ENCODE data around the gene RPS17.
A peak's percentile ranks its signal among the peaks of the same experiment; 100 is the strongest.
"Not testable (repeated sequence)": the region's sequence is repeated elsewhere in the genome, so short reads cannot be mapped to it uniquely, and the experiment has no call there.

RPS17 gene

DNA sequence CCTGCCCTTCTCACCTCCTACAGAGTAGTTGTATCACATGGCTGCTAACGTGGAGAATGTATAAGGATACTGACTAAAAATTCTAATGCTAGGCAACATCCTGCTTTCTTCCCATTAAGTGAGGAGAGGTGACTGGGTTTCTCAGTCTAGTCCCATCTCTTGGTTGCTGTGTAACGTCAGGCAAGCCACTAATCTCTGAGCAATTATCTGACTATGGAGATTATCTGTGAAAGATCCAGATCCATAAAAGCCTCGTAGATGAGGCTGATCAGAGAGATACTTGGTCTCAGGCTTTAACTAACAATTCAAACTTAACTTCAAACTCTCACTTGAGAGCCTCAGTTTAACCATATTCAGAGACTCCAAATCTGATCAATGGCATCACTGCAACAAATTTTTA, 4.7 kb upstream of the RPS17 start:
- no peak for DNase-seq

DNA sequence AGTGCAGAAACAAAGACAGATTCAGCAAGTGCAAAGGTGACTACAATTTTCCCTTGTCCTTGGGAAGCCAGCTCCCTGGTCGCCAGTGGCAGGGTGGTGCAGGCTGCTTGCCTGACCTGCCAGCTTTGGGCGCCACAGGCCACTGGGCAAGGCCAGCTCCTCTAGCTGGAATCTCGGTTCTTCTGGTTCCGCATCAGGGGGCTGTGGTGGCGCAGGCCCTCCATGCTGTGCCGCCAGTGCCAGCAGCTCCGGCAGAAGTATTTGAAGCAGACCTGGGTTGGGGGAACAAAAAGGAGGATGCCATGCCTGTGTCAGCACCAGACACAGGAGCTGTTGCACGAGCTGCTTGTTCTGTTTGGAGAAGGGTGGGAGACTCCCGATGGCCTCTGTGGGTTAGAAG, 4.2 kb upstream of the RPS17 start:
- peak; percentile 50 for DNase-seq

DNA sequence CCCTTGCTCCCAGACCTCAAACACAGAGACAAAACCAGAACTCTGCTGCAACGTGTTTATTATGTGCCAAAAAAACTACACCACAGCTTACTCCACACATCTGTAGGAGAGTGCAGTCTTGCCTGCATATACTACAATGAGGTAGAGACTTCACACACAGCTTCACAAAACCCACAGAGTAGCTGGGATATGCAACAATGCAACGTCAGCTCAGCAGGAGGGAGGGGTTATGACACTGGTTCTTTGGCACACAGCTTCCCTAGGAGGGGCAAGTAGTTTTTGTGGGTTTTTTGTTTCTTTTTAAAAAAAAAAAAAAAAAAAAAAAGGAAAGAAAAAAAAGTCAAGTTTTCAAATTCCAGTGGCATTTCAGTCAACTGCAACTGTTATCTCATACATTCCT, 2.9 kb upstream of the RPS17 start:
- peak; percentile 38 for DNase-seq

DNA sequence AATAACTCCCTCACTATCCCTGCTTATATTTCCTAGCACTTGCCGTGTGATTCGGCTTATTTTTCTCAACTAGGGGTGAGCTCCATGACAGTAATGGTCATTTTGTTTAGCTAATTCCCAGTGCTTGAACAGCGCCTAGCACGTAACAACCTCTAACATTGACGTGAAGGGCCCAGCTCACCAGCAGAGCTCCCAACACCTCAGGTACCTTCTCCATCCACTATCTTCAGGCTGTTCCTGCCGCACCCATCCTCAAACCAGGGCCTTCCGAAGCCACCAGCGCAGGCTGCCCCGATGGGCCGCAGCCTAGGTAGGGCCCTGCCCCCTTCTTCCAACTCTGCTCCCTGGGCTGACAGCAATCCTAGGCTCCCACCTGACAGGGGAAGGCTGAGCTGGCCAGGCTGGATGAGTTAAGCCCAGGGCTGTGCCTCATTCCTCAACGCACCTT, 751 bp upstream of the RPS17 start:
- peak; percentile 62 for DNase-seq

DNA sequence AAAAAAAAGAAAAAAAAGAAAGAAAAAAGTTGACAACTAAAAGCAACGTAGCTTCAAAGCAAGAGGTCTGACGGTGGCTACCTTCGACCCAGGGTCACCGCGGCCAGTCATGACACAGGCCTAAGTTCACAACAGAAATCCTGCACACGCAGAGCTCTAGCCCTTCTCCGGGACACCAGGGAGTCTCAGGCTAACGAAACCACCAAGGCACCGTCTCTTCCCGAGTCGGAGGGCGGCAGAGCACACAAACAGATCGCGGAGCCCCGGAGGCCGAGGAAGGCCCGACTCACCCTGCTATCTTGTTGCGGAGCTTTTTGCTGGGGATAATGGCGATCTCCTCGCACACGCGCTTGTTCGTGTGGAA, 584 bp downstream of the RPS17 start:
- DNase-seq, result no peak

DNA sequence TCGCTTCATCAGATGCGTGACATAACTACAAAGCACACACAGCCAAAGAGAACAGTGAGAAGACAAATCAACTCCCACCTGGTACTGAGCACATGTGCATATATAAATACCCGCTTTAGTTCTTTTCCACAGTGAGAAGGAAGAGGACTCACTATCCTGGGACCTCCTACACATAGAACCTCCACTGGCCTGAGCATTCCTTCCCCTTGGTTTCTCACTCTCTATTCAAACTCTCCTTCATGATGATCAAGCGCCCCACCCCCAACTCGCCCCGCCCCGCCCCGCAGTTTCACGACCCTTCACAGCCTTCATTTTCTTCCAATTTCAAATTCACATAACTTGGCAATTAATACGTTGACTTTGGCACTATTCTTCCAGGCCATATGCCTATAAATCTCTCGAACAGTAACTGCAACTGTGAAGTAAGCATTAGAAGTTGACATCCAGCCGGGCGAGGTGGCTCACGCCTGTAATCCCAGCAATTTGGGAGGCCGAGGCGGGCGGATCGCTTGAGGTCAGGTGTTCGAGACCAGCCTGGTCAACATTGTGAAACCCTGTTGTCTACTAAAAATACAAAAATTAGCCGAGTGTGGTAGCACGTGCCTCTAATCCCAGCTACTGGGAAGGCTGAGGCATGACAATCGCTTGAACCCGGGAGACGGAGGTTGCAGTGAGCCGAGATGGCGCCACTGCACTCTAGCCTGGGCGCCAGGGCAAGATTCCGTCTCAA, 1.1 kb downstream of the RPS17 start:
- DNase-seq, result peak; percentile 41

DNA sequence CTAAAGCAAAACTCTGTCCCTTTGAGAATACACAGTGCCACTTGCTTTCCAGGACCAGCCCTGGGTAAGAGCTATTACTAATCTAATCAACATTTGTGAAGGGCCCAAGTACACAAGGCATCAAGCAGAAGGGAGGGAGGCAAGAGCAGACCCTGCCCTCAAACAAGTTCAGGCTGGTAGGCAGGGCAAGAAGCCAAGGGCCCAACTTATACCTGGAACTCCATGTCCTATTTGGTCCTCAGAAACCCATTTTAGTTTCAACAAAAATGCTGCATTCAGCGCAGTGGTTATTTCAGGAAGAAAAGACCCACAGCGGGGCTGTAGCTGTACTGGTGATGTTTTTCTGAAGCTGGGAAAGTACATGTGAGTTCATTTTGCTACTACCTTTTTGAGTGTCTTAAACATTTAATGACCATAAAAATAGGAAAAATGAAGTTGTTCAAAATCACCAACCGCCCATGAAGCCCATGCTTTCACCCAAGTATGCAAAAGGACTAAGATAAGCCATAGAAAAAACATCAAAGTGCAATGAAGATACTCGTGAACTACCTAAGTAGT, 2.8 kb downstream of the RPS17 start:
- peak; percentile 16 for DNase-seq

DNA sequence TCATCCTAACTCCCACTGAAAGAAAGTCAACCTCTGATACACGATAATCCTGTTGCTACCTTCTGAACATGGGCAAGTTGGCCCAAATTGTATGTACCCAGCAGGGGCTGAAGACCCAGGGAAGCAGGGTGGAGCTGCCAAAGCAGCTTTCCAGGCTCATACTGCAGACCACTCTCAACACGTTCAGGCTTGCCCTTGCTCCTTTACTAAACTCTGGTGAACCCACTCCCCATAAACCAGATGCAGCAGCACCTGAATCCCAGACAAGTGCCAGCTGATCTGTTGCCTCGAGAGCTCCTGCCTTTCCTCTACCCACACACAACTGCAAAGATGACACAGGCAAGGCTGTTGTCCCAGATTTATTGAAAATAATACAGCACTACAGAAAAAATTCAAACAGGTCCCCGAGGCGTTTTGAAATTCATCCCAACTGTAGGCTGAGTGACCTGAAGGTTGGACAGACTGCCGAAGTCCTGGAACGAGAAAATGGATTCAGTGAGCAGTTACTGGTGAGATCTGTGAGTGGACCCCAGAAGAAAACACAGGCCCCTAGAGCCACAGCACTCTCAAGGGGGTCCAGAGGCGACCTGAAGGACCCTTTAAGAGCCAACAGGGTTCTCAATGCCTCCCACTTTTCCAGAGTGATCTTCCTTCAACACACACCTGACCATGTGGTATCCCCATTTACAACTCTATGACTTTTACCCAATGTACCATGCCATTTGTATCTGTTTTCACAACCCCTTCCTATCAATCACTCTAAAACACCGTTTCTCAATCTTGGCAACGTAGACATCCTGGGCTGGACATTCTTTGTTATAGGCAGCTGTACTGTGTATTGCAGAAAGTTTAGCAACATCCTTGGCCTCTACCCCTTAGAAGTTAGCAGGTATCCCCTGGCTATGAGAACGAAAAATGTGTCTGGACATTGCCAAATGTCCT, 3.6 kb downstream of the RPS17 start:
- peak; percentile 26 for DNase-seq

DNA sequence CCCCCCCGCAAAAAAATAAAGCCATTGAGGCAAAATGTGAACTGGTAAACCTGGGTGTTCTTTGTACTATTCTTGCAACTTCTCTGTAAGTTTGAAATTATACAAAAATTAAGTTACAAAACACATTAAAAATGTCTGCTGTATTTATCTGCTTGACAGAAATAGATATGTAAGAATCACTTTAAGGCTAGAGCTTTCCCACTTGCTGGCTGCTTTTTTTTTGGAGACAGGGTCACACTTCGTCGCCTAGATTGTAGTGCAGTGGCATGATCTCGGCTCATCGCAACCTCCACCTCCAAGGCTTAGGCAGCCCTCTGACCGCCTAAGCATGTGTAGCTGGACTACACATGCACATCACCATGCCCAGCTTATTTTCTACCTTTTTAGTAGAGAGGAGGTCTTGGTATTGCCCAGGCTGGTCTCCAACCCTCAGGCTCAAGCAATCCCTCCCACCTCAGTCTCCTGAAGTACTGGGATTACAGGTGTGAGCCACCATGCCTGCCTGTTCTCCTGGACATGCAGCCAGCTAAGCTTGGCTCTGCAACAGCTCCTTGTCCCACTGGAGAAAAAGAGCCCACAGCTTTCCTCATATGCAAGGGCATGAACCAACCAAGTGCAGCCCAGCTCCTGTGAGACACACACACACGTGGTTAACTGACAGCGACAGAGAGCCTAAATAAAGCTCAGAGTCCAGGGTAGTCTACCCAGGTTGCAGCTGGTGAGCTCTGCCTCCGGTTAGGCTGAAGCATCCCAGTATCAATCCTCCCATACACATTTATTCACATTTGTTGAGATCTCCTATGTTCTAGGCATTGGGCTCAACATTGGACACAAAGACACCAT, 4.5 kb downstream of the RPS17 start:
- peak; percentile 51 for DNase-seq

DNA sequence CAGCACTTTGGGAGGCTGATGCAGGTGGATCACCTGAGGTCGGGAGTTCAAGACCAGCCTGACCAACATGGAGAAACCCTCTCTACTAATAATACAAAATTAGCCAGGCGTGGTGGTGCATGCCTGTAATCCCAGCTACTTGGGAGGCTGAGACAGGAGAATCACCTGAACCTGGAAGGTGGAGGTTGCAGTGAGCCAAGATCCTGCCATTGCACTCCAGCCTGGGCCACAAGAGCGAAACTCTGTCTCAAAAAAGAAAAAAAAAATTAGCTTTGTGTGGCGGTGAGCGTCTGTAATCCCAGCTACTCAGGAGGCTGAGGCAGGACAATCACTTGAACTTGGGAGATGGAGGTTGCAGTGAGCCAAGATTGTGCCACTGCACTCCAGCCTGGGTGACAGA, 5.1 kb downstream of the RPS17 start:
- DNase-seq, result peak; percentile 6

DNA sequence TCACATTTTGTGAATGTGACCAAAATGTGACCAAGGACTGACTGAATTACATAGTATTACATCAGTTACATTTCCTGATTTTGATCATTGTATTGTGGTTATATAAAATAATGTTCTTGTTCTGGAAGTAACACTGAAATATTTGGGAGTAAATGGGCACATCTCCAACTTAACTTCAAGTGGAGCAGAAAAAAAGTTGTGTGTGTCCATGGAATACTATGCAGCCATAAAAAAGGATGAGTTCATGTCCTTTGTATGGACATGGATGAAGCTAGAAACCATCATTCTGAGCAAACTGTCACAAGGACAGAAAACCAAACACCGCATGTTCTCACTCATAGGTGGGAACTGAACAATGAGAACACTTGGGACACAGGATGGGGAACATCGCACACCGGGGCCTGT, 5.8 kb downstream of the RPS17 start:
- DNase-seq, result not testable (repeated sequence)

DNA sequence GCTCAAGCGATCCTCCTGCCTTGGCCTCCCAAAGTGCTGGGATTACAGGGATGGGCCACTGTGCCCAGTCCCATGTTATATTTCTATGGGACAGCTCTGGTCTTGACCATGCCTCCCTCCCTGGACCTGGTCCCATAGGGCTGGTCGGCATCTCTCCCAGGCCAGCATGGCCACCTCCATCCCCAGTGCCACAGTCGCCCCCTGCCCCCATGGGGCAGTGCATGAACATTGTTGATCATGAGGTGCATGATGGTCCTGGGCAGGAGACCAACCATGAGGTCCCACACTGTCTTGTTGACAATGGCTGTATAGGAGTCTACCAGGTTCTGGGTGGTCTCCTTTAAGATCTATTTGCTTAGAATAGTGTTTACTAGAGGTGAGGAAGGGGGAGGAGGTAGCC, 6.5 kb downstream of the RPS17 start:
- DNase-seq, result peak; percentile 44

DNA sequence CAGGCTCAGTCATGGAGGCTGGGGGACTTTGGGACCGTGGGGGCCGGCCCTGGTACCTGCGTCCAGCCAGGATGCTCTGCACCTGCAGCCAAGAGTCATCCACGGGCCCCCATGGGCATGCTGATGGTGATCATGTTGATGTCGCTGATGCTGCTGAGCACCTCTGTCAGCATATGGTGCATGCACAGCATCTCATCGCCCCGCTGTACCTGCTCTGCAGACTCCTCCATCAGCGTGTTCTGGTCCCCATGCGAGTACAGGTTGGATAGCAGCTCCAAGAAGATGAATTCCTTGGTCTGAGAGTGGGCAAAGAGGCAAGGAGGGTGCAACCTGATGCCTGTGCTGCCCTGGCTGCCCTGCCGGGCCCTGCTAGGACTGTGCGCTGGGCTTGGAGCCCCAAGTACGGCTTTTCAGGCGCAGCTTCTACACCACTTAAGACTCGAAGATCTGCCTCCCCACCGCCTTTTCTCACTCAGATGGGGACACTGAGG, 7.2 kb downstream of the RPS17 start:
- DNase-seq, result peak; percentile 57

DNA sequence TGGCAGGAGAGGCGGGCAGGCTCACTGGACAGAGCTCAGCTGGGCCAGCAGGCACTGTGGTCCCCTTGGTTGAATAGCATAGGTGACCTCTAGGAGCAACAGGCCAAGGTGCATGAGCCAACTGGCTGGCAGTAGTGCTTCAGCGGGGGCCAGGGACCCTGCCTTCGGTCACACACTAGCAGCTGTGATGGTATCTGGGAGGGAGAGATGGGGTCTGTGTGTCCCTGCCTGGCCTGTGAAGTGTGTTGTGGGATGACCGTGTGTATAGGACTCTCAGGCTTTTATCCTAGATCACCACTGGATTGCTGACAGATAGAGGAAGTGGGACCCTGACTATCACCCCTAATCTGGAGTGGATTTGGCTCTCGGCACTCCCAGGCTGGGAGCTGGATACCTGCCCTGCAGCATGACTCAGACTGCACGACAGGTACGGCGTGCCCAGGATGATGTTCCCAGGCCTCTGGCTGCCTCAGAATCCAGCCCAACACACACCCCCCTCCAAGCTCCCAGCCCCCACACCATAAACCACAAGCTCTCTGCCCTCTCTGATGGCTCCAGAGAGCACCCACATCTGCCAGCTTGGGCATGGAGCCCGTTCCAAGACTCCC, 7.8 kb downstream of the RPS17 start:
- DNase-seq, result peak; percentile 54

DNA sequence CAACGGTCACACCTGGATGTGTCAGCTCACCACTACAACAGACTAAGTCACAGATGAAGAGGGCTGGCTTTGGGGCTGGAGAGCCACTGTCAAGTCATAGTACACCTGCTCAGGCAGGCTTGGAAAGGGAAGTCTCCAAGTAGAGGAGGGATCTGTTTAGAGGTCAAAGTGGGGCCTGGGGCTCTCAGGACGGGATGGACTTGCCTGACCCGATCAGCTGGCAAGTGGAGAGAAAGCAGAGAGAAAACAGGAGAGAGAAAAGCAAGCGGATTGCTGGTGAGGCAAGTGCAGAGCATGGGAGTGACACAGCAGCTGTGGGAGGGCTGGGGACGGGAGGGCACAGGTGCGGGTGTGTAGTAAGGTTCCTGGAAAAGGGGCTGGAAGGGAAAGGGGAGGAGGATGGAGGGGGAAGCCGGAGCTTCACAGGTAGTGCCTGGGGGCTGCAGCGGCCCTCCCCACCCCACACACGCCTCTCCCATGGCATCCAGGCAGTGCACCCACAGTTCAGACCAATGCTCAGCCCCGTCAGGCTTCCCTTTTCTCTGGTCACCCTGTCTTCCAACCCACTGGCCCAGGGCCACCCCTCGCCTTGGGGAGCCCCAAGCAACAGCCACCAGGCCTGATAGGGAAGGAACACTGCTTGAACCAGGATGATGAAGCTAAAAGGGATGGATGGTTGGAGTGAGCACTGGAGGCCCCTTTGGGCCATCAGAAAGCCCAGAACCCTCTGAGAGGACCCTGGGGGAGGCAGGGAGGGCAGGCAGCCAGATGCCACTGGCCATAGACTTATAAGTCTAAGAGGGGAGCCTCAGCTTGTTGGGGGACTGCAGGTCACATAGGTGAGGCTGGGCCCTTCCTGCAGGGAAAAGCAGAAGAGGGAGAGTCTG, 8.5 kb downstream of the RPS17 start:
- peak; percentile 60 for DNase-seq

DNA sequence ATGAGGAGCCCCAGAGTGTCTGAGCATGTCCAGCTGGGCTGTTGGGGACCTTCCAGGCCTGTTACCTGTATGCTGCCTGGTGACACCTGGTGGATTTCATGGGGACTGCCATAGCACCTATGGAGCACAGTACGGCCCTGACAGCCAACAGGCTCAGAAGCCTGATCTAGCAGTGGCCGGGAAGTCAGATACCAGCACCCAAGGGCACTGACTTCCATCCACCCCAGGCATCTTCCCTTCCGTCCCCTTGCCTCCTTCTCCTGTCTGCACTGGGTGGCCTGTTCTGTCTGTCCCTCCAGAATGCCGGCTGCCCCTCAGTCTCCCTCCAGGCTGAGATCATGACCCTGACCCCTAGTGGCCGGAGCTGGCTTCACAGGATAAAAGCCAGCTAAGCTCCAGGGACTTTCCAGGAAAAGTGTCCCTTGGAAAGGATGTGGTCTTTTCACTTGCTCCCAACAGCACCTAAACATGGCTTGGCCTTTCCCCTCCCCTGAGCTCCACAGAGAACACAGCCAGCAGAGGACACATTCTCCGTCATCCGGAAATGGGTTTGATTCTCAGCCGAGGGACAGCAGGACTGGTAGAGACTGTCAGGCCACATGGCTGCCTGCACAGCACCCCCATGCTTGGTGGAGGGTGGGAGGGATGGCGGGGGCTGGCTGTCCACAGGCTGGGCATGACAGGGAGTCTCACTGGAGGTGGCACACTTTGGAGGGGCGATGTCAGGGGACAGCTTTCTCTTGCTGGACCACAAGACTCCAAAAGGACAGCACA, 9.5 kb downstream of the RPS17 start:
- DNase-seq, result peak; percentile 89

DNA sequence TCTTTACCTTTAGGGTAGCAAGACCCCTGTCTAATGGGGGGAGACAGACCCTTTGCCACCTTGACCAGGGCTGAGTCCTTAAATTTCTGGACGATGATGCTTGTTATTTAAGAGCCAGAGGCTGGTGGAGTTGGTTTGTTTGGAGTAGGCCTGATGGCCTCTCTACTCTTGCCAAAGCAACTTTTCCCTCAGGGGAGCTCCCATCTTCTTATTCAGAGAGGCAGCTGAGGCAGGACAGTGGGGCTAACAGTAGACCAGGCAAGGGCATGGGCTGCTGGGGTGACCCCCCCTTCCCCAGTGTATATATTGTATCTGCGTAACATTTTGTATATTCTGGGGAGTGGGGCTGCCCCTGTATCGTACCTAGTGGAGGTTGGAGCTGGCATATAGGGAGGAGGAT, 10.3 kb downstream of the RPS17 start:
- no peak for DNase-seq

DNA sequence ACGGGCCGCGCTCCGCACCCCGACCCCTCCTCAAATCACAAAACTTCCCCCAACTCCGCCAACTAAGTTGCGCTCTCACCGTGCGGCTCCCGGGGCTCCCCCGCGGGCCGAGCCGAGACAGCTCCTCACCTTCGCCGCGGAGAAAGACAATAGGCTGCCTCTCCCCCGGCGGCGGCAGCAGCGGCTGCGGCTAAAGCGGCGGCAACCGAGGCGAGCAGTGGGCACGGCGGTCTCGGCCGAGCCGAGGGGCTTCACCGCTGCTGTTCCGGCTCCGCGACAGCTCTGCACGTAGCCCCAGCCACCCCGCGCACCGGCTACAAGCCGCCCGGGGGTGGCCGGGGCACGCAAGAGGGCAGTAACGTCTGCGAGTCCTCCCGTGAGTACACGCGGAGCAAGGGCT, 26.7 kb downstream of the RPS17 start:
- not testable (repeated sequence) for DNase-seq

DNA sequence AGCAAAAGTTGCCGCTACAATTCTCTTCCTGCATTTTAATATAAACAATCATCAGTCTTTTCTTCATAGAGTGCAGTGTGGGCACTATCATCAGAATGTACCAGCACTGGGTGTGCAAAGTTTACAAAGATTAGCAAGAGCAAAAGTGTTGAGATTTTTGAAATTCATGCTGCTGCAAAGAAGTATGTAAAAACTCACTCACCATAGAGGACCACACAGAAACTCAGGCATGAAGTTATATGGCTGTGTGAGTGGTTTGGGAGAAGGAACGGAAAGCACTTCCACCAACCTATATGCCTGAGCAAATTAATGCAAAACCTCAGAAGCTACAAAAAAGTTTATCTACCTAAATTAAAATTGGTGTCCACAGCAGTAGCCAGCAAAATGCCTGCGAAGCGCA, 32.6 kb downstream of the RPS17 start:
- DNase-seq, result peak; percentile 26

DNA sequence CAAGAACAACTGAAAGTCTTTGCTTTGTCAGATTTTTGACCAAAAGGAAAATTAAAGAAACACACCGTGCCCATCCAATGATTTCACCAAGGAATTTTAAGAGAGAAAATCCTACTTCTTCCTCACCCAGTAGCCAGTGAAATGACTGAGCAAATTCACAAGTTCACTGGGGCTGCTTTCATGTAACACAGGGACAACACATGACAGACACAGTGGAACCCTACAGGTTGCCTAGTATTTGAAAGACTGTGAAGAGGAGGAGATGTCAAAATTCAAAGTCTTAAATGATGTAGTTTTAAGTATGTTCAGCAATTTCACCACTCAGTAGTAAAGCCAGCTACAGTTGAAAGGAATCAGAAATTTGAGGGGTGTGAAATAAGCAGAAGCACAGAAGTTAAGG, 33.2 kb downstream of the RPS17 start:
- DNase-seq, result not testable (repeated sequence)

Measured in islet precursor cell (in vitro differentiated cells).